ENCODE data around the gene PGBD4.
"Not testable (repeated sequence)": the region's sequence is repeated elsewhere in the genome, so short reads cannot be mapped to it uniquely, and the experiment has no call there.

The PGBD4 gene

GRCh38 chr15:34120420-34120819, 18.5 kb downstream of the PGBD4 start:
- H4K20me1 ChIP-seq (ENCODE audit: low read depth, low read length); H3K9ac ChIP-seq (ENCODE audit: low read length); H3K9me3 ChIP-seq (ENCODE audit: insufficient read depth, low read length); H3K27ac ChIP-seq (ENCODE audit: low read depth, low read length); H3K4me2 ChIP-seq (ENCODE audit: low read depth, low read length, poor library complexity, severe bottlenecking); H3K27me3 ChIP-seq (ENCODE audit: low read length); H2AFZ ChIP-seq (ENCODE audit: low read depth, low read length, severe bottlenecking); H3K79me2 ChIP-seq (ENCODE audit: insufficient read depth, low read length); H3F3A ChIP-seq (ENCODE audit: insufficient read depth); H3K9me2 ChIP-seq (replicated peaks; ENCODE audit: insufficient read depth, low read length); H3K36me3 ChIP-seq (ENCODE audit: low read length); H3K4me3 ChIP-seq (ENCODE audit: insufficient read depth, low read length, poor library complexity, severe bottlenecking): not testable (repeated sequence)

DNA sequence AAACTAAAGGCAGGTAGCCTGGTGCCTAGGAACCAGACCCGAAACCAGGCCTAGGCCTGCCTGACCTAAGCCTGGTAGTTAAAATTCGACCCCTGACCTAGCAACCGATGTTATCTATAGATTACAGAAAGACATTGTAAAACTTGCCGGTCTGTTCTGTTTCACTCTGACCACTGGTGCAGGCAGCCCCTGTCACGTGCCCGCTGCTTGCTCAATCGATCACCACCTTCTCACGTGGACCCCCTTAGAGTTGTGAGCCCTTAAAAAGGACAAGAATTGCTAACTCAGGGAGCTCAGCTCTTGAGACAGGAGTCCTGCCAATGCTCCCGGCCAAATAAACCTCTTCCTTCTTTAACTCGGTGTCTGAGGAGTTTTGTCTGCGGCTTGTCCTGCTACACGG, 19.9 kb downstream of the PGBD4 start:
- not testable (repeated sequence) for H4K20me1 ChIP-seq (ENCODE audit: low read depth, low read length); H3K9me3 ChIP-seq (ENCODE audit: insufficient read depth, low read length); H2AFZ ChIP-seq (ENCODE audit: low read depth, low read length, severe bottlenecking); H3K9me2 ChIP-seq (replicated peaks; ENCODE audit: insufficient read depth, low read length); H3K27me3 ChIP-seq (ENCODE audit: low read length); H3K36me3 ChIP-seq (ENCODE audit: low read length); H3K9ac ChIP-seq (ENCODE audit: low read length); H3F3A ChIP-seq (ENCODE audit: insufficient read depth); H3K4me2 ChIP-seq (ENCODE audit: low read depth, low read length, poor library complexity, severe bottlenecking); H3K27ac ChIP-seq (ENCODE audit: low read depth, low read length); H3K4me3 ChIP-seq (ENCODE audit: insufficient read depth, low read length, poor library complexity, severe bottlenecking); H3K79me2 ChIP-seq (ENCODE audit: insufficient read depth, low read length)

- no peak for TF ChIP-seq EZH2phosphoT487 (conservative IDR thresholded peaks at IDR 0.05; ENCODE audit: low read length)
- TF ChIP-seq, protein P1, sequence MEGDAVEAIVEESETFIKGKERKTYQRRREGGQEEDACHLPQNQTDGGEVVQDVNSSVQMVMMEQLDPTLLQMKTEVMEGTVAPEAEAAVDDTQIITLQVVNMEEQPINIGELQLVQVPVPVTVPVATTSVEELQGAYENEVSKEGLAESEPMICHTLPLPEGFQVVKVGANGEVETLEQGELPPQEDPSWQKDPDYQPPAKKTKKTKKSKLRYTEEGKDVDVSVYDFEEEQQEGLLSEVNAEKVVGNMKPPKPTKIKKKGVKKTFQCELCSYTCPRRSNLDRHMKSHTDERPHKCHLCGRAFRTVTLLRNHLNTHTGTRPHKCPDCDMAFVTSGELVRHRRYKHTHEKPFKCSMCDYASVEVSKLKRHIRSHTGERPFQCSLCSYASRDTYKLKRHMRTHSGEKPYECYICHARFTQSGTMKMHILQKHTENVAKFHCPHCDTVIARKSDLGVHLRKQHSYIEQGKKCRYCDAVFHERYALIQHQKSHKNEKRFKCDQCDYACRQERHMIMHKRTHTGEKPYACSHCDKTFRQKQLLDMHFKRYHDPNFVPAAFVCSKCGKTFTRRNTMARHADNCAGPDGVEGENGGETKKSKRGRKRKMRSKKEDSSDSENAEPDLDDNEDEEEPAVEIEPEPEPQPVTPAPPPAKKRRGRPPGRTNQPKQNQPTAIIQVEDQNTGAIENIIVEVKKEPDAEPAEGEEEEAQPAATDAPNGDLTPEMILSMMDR (IDR thresholded peaks at IDR 0.05; ENCODE audit: insufficient read depth, low read length, poor library complexity, severe bottlenecking) = no peak
- Histone ChIP-seq H3F3A (ENCODE audit: insufficient read depth) (no peaks in the 10 kb centered on the region), H3K9me3 (ENCODE audit: insufficient read depth, low read length) (no peaks in the 10 kb centered on the region), H3K27me3 (ENCODE audit: low read length) (no peaks in the 10 kb centered on the region), H2AFZ (ENCODE audit: low read depth, low read length, severe bottlenecking) (no peak overlapping the region), H4K20me1 (ENCODE audit: low read depth, low read length) (no peaks in the 10 kb centered on the region), H3K4me2 (ENCODE audit: low read depth, low read length, poor library complexity, severe bottlenecking) (no peak overlapping the region), H3K9me2 (replicated peaks; ENCODE audit: insufficient read depth, low read length) (no peaks in the 10 kb centered on the region), H3K79me2 (ENCODE audit: insufficient read depth, low read length) (no peaks in the 10 kb centered on the region), H3K4me3 (ENCODE audit: insufficient read depth, low read length, poor library complexity, severe bottlenecking) (no peak overlapping the region), H3K27ac (ENCODE audit: low read depth, low read length) (no peak overlapping the region), H3K36me3 (ENCODE audit: low read length) (no peaks in the 10 kb centered on the region), H3K9ac (ENCODE audit: low read length) (no peak overlapping the region)
Observed at GRCh38 chr15:34122771-34123183, 20.9 kb downstream of the PGBD4 start.

GRCh38 chr15:34124651-34125050, 22.8 kb downstream of the PGBD4 start:
- H3K27ac ChIP-seq (ENCODE audit: low read depth, low read length) = no peak overlapping the region
- H3K36me3 ChIP-seq (ENCODE audit: low read length) = no peaks in the 10 kb centered on the region
- H4K20me1 ChIP-seq (ENCODE audit: low read depth, low read length) = no peaks in the 10 kb centered on the region
- TF ChIP-seq, protein P1 (IDR thresholded peaks at IDR 0.05; ENCODE audit: insufficient read depth, low read length, poor library complexity, severe bottlenecking) = no peak
- no peak for TF ChIP-seq EZH2phosphoT487 (conservative IDR thresholded peaks at IDR 0.05; ENCODE audit: low read length)
- no peak overlapping the region for H3K4me2 ChIP-seq (ENCODE audit: low read depth, low read length, poor library complexity, severe bottlenecking)
- no peak overlapping the region for H2AFZ ChIP-seq (ENCODE audit: low read depth, low read length, severe bottlenecking)
- no peaks in the 10 kb centered on the region for H3F3A ChIP-seq (ENCODE audit: insufficient read depth)
- H3K9me3 ChIP-seq (ENCODE audit: insufficient read depth, low read length) = no peaks in the 10 kb centered on the region
- no peaks in the 10 kb centered on the region for H3K9me2 ChIP-seq (replicated peaks; ENCODE audit: insufficient read depth, low read length)
- no peaks in the 10 kb centered on the region for H3K79me2 ChIP-seq (ENCODE audit: insufficient read depth, low read length)
- H3K27me3 ChIP-seq (ENCODE audit: low read length) = no peaks in the 10 kb centered on the region
- H3K4me3 ChIP-seq (ENCODE audit: insufficient read depth, low read length, poor library complexity, severe bottlenecking) = no peak overlapping the region
- H3K9ac ChIP-seq (ENCODE audit: low read length) = no peak overlapping the region

Measured in SU-DHL-6 (cell line).